GM18951 (cell line): ENCODE measurements around the gene LMTK3.

Source experiments
- POLR2A ChIP-seq: IDR thresholded peaks from 4 replicates; pipeline ENCODE4 v1.6.1; 2011; ENCODE audit warnings: mild to moderate bottlenecking; ENCODE audit not compliant: insufficient read length, insufficient read depth; ENCODE audit errors: extremely low read depth
- in situ Hi-C: fragments of 300-500 bp; cut with MboI; formaldehyde crosslinking; loops from one replicate; pipeline ENCODE4 v1.12.0; 2022; ENCODE audit warnings: low sequenced_read_pairs, mixed read lengths, inconsistent platforms; ENCODE audit not compliant: unreplicated experiment

The LMTK3 gene

DNA sequence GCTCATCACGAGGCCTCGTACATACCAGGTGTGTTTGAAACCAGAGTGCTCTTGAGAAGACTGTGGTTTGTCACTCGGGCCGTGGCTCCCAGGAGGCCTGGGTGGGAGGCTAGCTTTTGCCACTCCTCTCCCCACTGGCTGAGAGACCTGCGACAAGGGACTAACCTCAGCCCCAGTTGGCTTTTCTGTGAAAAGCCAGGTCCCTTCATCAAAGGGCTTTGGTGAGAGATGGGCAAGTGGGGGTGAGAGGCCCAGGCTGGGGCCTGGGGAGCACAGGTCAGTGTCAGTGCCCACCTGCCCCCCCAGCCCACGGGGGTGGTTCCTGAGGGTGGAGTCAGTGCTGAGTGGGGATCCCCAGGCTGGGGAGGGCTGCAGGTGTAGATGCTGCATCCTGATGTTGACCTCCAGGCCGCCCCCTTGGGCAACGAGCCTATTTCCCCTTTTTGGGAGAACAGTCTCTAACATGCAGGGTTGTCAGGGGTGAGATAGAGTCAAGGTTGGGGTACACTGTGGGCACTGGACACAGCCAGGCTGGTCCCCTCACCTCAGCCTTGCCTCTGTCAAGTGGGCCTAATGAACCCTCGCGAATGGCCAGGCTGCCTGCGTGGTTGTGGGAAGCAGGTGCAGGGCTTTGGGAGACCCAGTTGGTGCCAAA, 55.6 kb downstream of the LMTK3 start:
- in situ Hi-C loops, result no loop called here
- no peak for TF ChIP-seq POLR2A

DNA sequence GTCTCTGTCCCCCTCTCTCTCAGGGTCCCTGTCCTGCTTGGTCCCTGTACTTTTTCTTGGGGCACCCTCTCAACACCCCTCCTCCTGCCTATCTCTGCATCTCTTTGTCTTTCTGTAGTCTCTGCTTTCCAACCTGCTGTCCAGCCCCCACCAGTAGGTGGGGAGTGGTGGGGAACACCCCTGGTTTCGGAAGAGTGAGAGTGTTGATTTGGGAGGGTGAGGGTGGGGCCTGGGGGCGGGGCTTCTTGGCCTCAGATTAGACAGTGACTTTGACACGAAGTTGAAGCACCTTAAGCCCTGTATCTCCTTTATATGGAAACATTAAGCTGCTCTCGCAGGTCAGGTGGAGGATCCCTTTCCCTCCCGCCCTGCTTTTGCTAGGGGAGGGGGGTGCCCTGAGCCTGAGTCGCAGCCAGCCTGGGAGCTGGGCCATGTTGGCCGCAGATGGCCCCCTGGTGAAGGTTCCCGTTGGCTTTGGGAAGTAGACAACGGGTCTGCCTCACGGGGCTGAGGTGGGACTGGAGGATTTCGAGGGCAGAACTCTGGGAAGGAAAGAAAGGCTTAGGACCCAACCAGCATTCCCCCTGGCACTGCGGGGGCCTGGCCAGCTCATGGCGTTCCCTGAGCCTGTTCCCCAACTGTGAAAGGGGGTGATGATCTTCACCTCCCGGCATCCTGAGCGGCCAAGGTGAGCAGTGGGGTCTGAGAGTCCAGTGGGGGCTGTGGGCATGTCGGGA, 56.3 kb downstream of the LMTK3 start, which contains the start of gene KCNJ14:
Gene KCNJ14 (plus strand): TSS at position 404 of the 737 bp plus-strand sequence. CDS start 6,151 bp downstream, outside the sequence.
- in situ Hi-C loops, result no loop called here
- TF ChIP-seq POLR2A, result no peak

DNA sequence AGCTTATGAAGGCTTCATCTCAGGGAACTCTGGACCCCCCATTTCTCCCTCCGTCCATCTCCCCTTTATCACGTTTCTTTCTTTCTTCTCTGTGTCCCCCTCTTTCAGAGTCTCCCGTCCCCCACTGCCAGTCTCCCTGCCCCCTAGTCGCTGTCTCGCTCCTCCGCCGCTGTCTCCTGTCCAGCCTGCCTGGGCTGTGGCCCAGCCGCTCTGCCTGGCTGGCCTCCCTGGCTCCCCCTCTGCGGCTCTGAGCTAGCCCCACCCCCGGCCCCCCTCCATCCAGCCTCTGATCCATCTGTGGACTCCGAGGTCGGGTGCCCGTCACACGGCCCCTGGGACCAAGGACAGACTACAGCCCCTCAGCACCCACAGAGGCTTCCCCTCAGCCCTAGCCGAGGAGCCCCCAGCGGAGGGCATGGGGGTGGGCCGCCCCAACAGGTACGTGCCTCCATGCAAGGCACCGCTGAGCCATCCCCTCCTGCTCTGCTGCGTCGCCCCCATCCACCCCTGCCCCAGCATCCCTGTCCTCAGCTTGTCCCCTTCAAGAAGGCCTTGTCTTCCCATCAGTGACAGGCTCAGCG, 57.4 kb downstream of the LMTK3 start:
- in situ Hi-C loops, result no loop called here

DNA sequence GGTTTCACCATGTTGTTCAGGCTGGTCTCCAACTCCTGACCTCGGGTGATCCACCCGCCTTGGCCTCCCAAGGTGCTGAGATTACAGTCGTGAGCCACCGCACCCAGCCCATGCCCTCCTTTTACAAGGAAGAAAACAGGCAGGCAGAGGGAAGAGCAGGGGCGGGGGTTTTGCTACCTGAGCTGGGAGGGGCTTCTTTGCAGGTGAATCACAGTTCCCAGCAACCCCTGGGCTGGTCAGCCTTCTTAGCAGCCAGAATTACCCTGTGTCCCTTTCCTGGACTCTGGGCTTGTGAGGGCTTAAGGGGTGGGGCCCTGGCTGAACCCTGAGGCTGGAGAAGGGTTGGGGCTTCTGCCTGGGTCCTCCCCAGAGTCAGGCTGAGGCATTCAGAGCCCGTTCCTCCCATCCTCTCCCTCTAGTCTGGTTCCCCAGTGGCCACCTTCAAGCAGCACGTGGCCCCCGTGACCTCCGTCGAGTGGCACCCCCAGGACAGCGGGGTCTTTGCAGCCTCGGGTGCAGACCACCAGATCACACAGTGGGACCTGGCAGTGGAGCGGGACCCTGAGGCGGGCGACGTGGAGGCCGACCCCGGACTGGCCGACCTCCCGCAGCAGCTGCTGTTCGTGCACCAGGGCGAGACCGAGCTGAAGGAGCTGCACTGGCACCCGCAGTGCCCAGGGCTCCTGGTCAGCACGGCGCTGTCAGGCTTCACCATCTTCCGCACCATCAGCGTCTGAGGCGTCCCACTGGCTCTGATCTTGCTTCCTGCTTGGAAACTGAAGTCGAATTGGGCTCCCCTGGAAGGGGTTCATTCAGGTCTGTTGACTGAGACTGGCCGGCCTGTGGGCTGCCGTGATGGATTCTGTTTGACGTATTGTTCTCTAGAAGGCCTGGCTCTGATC, 59.1 kb downstream of the LMTK3 start:
- in situ Hi-C loops, result no loop called here
- TF ChIP-seq POLR2A, result no peak

More for the DNA sequence above, 57.4 kb downstream of the LMTK3 start:
- no peak for TF ChIP-seq POLR2A

DNA sequence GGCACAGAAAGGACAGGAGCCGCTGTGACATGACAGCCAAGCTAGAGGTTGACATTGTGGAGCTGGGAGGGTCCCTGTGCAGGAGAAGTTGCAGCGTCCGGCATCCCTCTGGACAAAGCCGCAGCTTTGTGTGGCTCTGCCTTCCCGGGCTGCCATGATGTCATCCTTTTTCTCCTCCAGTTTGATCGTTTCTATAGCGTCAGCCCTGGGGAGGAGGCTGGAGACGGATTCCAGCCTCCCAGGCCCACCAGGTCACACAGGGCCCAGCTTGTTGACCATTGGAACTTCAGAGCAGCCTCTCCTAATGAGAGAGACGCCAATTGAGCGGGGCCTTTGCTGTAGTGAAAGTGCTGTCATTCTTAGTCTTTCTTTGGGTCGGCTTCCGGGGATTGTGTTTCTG, 60.0 kb downstream of the LMTK3 start:
- TF ChIP-seq POLR2A, result no peak
- in situ Hi-C loops, result no loop called here

DNA sequence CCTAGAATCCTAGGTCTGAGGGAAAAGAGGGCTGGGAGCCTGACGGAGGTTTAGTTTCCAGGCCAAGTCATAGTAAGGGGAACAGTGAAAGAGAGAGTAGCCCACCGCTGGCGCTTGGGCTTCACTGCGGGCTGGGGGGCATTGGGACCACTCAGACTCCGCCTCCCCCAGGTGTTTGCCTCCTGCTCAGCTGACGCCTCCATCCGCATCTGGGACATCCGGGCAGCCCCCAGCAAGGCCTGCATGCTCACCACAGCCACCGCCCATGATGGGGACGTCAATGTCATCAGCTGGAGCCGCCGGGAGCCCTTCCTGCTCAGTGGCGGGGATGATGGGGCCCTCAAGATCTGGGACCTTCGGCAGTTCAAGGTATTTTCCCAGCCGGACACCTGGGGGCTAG, 60.8 kb downstream of the LMTK3 start:
- no peak for TF ChIP-seq POLR2A
- in situ Hi-C loops, result no loop called here

DNA sequence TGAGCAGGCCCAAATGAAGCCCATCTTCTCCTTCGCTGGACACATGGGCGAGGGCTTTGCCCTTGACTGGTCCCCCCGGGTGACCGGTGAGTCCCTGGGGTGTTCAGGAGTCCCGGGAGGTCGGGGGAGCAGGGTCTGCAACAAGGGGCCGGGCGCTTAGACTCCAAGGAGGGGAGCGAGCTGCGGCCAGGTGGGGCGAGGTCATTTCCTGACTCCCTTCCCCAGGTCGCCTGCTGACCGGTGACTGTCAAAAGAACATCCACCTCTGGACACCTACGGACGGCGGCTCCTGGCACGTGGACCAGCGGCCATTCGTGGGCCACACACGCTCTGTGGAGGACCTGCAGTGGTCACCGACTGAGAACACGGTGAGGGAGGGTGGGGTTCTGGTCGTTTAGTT, 61.2 kb downstream of the LMTK3 start:
- TF ChIP-seq POLR2A, result no peak
- in situ Hi-C loops, result no loop called here

DNA sequence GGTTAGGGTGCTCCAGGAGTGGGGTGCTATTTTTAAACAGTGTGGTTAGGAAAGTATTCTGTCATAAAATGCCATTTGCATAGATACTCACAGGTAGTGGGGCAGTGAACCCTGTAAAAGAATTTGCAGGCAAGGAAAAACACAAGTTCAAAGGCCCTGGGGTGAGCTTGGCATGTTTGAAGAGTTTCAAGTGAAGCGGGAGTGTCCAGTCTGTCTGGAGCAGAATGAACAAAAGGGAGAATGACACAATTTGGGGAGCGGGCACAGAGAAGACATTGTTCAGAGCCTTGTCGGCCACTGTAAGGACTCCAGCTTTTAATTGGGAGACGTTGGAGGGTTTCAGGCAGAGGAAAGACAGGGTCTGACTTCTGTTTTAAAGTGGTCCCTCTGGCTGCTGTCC, 63.1 kb downstream of the LMTK3 start:
- in situ Hi-C loops, result no loop called here

DNA sequence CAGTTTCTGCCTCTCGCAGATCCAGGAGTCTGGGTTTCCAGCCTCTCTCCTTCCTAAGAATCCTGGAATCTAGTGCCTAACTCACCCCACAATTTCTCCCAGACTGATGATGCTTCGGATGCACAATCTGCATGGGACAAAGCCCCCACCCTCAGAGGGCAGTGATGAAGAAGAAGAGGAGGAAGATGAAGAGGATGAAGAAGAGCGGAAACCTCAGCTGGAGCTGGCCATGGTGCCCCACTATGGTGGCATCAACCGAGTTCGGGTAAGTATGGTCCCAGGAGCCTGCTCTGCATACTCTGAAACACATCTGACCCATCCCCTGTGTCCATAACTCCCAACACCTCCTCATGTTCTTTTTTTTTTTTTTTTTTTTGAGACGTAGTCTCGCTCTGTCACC, 65.1 kb downstream of the LMTK3 start:
- in situ Hi-C loops, result no loop called here
- no peak for TF ChIP-seq POLR2A

More for the DNA sequence above, 63.1 kb downstream of the LMTK3 start:
- TF ChIP-seq POLR2A, result no peak

DNA sequence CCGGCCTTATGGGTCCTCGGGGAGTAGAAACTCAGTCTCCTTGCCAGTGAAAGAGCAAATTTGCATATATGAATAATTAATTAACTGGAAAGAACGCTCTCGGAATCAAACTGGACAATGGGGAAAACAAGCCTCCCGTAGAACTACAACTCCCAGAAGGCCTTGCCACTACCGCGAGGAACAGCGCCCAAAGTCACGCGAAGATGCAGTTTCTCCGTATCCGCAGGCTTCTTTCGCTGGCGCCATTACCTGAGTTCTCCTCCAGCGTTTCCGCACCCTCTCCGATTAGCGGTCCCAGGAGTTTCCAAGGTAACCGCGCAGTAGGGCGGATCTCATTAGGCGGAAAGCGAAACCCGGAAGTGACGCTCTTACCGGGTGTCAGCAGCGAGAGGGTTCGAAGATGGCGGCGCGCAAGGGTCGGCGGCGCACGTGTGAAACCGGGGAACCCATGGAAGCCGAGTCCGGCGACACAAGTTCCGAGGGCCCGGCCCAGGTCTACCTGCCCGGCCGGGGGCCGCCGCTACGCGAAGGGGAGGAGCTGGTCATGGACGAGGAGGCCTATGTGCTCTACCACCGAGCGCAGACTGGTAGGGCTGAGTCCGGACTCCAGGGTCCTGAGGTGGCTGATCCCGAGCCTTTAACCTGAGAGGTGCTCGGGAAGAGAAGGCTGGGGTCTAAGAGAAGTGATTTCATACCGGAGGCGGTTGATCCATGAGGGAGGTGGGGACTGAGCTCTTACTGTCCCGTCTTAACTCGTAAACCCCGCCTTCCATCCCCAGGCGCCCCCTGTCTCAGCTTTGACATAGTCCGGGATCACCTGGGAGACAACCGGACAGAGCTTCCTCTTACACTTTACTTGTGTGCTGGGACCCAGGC, 65.8 kb downstream of the LMTK3 start, which contains the start of gene GRWD1:
Gene GRWD1 (plus strand): TSS at position 378 of the 876 bp plus-strand sequence. CDS start 23 bp downstream, at position 401.
- peak; percentile 81 for TF ChIP-seq POLR2A
- in situ Hi-C loops, result no loop called here

DNA sequence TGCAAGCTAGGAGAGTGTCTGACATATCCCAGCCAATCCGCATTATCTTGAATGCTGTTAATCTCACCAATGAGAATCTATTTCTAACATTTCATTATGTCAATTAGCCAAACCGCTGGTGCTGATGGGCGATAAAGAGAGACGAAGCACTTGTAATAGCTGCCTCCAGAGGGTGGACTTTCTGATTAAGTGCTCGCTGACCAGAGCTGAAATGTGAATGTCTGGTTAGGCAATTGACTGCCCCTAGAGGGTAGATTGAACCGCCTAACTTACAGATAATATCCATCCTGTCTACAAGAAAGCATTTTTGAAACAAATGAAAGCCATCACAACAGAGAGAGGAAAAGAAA, 66.4 kb downstream of the LMTK3 start:
- TF ChIP-seq POLR2A, result no peak

DNA sequence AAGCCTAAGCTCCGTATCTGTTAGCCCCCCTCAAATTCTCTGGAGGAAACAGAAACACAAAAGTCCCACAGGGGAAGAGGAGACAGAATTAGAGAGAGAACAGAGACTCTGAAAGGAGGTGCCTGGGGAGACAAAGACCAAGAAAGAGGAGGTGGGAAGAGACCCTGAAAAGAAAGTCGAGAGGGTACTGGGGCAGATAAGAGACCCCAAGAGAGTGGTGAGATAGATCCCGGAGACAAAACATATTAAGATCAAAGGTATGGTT, 66.8 kb downstream of the LMTK3 start:
- in situ Hi-C loops, result no loop called here
- no peak for TF ChIP-seq POLR2A

More for the DNA sequence above, 66.4 kb downstream of the LMTK3 start:
- in situ Hi-C loops, result no loop called here
